ENCODE measurements around the gene ADPRH.

The ADPRH gene

DNA sequence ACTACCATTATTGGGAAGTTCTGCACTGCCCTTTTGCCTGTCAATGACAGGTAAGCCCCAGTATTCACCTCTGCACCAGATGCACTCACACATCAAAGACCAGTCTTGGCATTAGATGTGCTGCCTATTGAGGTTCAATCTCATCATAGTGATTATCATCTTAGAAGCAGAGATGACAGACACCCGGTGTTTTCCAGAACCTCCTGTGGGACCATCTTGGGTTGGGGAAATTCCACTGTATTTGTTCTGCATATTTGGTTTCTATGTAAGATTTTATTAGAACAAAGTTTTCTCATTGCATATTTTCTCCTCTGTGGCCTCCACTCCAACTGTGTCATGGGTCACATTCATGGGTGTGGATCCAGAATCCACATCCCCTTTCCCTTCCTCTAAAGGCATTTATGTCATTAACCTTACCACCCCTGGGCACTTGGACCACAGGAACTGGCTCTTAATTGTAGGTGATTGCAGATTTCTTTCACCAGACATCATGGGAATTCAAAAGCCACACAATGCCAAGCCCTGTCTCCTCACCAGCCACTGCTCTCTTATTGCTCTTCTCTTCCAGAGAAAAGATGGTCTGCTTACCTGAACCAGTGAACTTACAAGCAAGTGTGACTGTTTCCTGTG, 49.6 kb downstream of the ADPRH start:
- peak; percentile 46 for DNase-seq (ENCODE audit: low spot score)

DNA sequence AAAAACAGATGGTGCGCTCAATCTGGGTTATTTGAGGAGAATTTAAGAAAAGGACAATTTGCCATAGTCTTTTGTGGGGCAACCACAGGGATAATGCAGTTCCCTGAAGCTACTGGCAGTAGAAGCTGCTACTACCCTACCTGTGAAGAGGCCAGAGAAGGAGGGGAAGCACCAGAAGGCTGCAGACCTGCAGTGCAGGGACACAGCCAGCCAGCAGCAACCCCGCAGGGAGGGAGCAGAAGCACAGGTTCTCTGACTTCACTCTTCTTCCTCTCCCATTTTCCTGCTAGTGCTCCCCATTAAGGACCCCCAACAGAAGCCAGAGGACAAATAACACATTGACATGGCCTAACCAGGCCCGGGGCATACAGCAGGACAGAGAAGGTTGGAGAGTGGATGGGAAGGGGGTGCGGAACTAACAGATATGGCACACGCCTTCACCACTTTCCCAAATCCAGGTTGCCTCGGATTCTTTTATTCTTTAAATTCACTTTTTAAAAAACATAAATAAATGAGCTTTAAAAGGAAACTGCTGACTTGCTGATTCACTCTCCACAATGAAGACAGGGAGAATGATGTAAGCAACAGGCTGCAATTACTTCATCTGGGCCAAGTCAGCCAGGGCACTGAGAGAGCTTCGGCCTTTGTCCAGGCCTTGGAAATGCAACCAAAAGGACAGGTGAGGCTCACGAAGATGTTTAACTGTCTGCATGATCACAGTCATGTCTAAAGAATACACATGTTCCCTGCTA, 51.0 kb downstream of the ADPRH start:
- DNase-seq (ENCODE audit: low spot score) = peak; percentile 84

- no peak for DNase-seq (ENCODE audit: low spot score)
Observed at GRCh38 chr3:119630880-119631329, 51.6 kb downstream of the ADPRH start.

GRCh38 chr3:119631516-119631915, 52.2 kb downstream of the ADPRH start:
- no peak for DNase-seq (ENCODE audit: low spot score)

- DNase-seq (ENCODE audit: low spot score) = no peak
Observed at GRCh38 chr3:119632216-119632615, 52.9 kb downstream of the ADPRH start.

DNA sequence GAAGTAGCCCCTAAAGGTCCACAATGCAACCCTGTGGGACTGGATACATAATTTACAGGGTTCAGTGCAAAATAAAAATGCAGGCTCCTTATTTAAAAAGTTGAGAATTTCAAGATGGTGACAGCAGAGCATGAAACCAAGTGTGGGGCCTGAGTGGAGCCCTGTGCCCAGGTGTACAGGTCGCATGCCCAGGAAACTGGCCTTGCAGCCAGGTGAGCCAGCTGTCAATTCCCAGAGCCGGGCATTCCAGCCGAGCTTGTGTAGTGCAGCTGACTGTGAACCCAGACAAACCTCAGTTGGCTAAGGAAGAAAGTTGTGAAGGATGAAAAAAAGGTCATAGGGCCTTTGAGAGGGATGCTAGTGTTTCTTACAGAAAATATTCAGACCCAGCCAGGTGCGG, 53.5 kb downstream of the ADPRH start:
- DNase-seq (ENCODE audit: low spot score) = no peak

GRCh38 chr3:119635719-119636118, 56.4 kb downstream of the ADPRH start:
- no peak for DNase-seq (ENCODE audit: low spot score)

DNA sequence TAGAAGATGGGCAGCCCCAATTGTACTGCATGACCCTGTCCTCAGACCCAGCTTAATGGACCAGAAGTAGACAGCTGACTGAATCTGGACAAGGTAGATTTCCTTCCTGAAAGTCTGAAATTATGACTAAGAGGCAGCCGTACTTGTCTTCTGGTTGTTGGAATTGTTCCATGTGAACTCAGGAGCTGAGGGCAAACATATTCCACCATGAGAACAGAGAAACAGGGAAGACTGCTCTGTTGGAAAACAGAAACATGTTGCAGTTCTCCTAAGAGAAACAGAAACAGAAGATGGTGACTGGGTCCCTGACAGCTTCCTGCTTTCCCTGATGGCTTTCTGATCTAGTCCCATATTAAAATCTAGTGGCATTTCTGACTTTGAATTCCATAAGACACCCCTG, 57.0 kb downstream of the ADPRH start:
- DNase-seq (ENCODE audit: low spot score) = no peak

GRCh38 chr3:119636891-119637611, 57.8 kb downstream of the ADPRH start:
- no peak for DNase-seq (ENCODE audit: low spot score)

- peak; percentile 80 for DNase-seq (ENCODE audit: low spot score)
Observed at GRCh38 chr3:119637679-119638477, 58.6 kb downstream of the ADPRH start.

Data from AG20443 (cell line).